ENCODE measurements around the gene SENP6. TPM values are rescaled to one million over a fixed set of nuclear protein-coding genes. Genes with fewer than 3 reads are reported as not detected.

The SENP6 gene
- total RNA-seq, 1 experiment from 2014 or later, result 116 TPM

- Histone ChIP-seq H3K4me2 (ENCODE audit: insufficient read depth, insufficient read length, low read length) (no peak overlapping the region), H4K8ac (replicated peaks; ENCODE audit: insufficient read length, low read depth, low read length) (no peak overlapping the region), H3K23me2 (ENCODE audit: insufficient read length, low read depth, low read length, poor library complexity, severe bottlenecking) (no peaks in the 10 kb centered on the region), H3K18ac (ENCODE audit: insufficient read length, low read depth, low read length) (no peak overlapping the region), H3K9ac (ENCODE audit: extremely low read depth, insufficient read length, low read length) (no peak overlapping the region), H3K79me2 (ENCODE audit: insufficient read depth, low read length) (no peaks in the 10 kb centered on the region), H4K91ac (ENCODE audit: insufficient read length, low read depth, low read length) (no peak overlapping the region), H3K79me1 (ENCODE audit: insufficient read depth, low read depth, low read length, poor library complexity, severe bottlenecking) (no peaks in the 10 kb centered on the region), H2BK5ac (ENCODE audit: insufficient read length, low read length) (no peak overlapping the region), H2AK5ac (ENCODE audit: insufficient read length, low read length) (no peak overlapping the region), H2BK120ac (ENCODE audit: low read depth, low read length, poor library complexity, severe bottlenecking) (no peak overlapping the region), H2BK15ac (ENCODE audit: low read depth, low read length) (no peak overlapping the region), H3T11ph (ENCODE audit: low read length) (no peak overlapping the region), H3K4ac (ENCODE audit: low read depth, low read length) (no peak overlapping the region), H3K27me3 (ENCODE audit: insufficient read depth, low read length) (no peaks in the 10 kb centered on the region), H3K14ac (ENCODE audit: insufficient read depth, low read length) (no peak overlapping the region), H3K4me1 (ENCODE audit: insufficient read depth, low read length) (no peaks in the 10 kb centered on the region), H2BK12ac (ENCODE audit: insufficient read length, low read depth, low read length) (no peak overlapping the region), H3K56ac (ENCODE audit: insufficient read length, low read depth, low read length) (no peak overlapping the region), H3K27ac (ENCODE audit: insufficient read length, low read depth, low read length) (no peak overlapping the region), H2BK20ac (ENCODE audit: low read depth, low read length, poor library complexity, severe bottlenecking) (no peak overlapping the region), H4K20me1 (ENCODE audit: control insufficient read depth, insufficient read depth, insufficient read length) (no peaks in the 10 kb centered on the region), H4K5ac (ENCODE audit: insufficient read length, low read depth, low read length) (no peak overlapping the region), H3K9me3 (ENCODE audit: control insufficient read depth, low read depth, low read length) (no peaks in the 10 kb centered on the region), H2AFZ (ENCODE audit: low read length) (no peak overlapping the region), H3K23ac (ENCODE audit: insufficient read length, low read depth, low read length) (no peak overlapping the region)
- Mint-ChIP-seq H3K4me3 (no peak overlapping the region), H3K4me1 (peaks cover 3 to 4% of the 10 kb centered on the region in 2 experiments; a peak in 3 of 4 replicates), H3K27me3 (ENCODE audit: low read depth) (no peaks in the 10 kb centered on the region), H3K9me3 (no peaks in the 10 kb centered on the region), H3K36me3 (ENCODE audit: insufficient read depth in 1 of 3, low read depth in 3 of 3) (peaks cover 0 to 8% (median 0%) of the 10 kb centered on the region in 3 experiments; a peak in 3 of 7 replicates), H3K27ac (no peak overlapping the region)
- no peak for DNase-seq
- no peak for TF ChIP-seq CTCF (conservative IDR thresholded peaks at IDR 0.05)
Measured at GRCh38 chr6:75766387-75766786, 164.7 kb downstream of the SENP6 start.

Other genes with a start within 250 kb of the SENP6 start
- 8.6 and 10.5 TPM in 2 replicates for gene FILIP1, start 108.1 kb upstream of the SENP6 start, total RNA-seq (2021)
- gene MYO6, start 147.4 kb downstream of the SENP6 start, total RNA-seq (2021), result 46.9 and 48.1 TPM in 2 replicates

Measured in H9 (cell line).